ENCODE results near the gene RAB8A. TPM values are rescaled to one million over a fixed set of nuclear protein-coding genes. Genes with fewer than 3 reads are reported as not detected.

RAB8A gene
- total RNA-seq, 1 experiment from 2014 or later = 103 TPM

DNA sequence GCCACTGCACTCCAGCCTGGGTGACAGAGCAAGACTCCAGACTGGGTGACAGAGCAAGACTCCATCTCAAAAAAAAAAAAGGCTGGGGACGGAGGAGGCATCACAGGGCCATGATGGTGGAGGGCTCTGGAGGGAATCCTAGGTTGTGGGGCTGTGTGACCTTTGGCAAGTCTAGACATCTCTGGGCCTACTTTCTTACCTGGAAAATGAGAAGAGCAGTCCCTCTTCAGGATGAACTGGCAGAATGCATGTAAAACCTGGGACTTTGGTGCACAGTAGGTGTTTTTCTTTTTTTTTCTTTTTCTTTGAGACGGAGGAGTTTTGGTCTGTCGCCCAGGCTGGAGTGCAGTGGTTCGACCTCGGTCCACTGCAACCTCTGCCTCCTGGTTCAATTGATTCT is 48.0 kb downstream of the RAB8A start:
- Mint-ChIP-seq H3K4me1 (no peaks in the 10 kb centered on the region), H3K27ac (no peak overlapping the region), H3K27me3 (ENCODE audit: low read depth) (peaks cover 1% of the 10 kb centered on the region; the same call in 1 of the 2 replicates), H3K4me3 (no peak overlapping the region), H3K9me3 (no peaks in the 10 kb centered on the region; a peak in 1 of 5 replicates), H3K36me3 (ENCODE audit: insufficient read depth in 1 of 3, low read depth in 3 of 3) (no peaks in the 10 kb centered on the region)
- Histone ChIP-seq H3T11ph (ENCODE audit: low read length) (no peak overlapping the region), H3K23me2 (ENCODE audit: insufficient read length, low read depth, low read length, poor library complexity, severe bottlenecking) (no peaks in the 10 kb centered on the region), H2AFZ (ENCODE audit: low read length) (no peak overlapping the region), H3K79me2 (ENCODE audit: insufficient read depth, low read length) (no peaks in the 10 kb centered on the region), H3K79me1 (ENCODE audit: insufficient read depth, low read depth, low read length, poor library complexity, severe bottlenecking) (no peaks in the 10 kb centered on the region), H3K27ac (ENCODE audit: insufficient read length, low read depth, low read length) (no peak overlapping the region), H3K4me1 (ENCODE audit: insufficient read depth, low read length) (no peaks in the 10 kb centered on the region), H3K23ac (ENCODE audit: insufficient read length, low read depth, low read length) (no peak overlapping the region), H4K91ac (ENCODE audit: insufficient read length, low read depth, low read length) (no peak overlapping the region), H3K4ac (ENCODE audit: low read depth, low read length) (no peak overlapping the region), H2BK15ac (ENCODE audit: low read depth, low read length) (no peak overlapping the region), H3K27me3 (ENCODE audit: insufficient read depth, low read length) (no peaks in the 10 kb centered on the region), H3K9ac (ENCODE audit: extremely low read depth, insufficient read length, low read length) (no peak overlapping the region), H3K14ac (ENCODE audit: insufficient read depth, low read length) (no peak overlapping the region), H3K4me2 (ENCODE audit: insufficient read depth, insufficient read length, low read length) (no peak overlapping the region), H2BK120ac (ENCODE audit: low read depth, low read length, poor library complexity, severe bottlenecking) (no peak overlapping the region), H2AK5ac (ENCODE audit: insufficient read length, low read length) (no peak overlapping the region), H3K9me3 (ENCODE audit: control insufficient read depth, low read depth, low read length) (no peaks in the 10 kb centered on the region), H4K20me1 (ENCODE audit: control insufficient read depth, insufficient read depth, insufficient read length) (no peaks in the 10 kb centered on the region), H4K5ac (ENCODE audit: insufficient read length, low read depth, low read length) (no peak overlapping the region), H3K56ac (ENCODE audit: insufficient read length, low read depth, low read length) (no peak overlapping the region), H2BK12ac (ENCODE audit: insufficient read length, low read depth, low read length) (no peak overlapping the region), H2BK20ac (ENCODE audit: low read depth, low read length, poor library complexity, severe bottlenecking) (no peak overlapping the region), H2BK5ac (ENCODE audit: insufficient read length, low read length) (no peak overlapping the region), H4K8ac (replicated peaks; ENCODE audit: insufficient read length, low read depth, low read length) (no peak overlapping the region), H3K18ac (ENCODE audit: insufficient read length, low read depth, low read length) (no peak overlapping the region)
- whole genome bisulfite sequencing (ENCODE audit: extremely low coverage, insufficient read length, low lambda C conversion rate) = no CpG with 5 or more reads among the region's 5 CpGs
- no peak for DNase-seq
- TF ChIP-seq, protein P1, sequence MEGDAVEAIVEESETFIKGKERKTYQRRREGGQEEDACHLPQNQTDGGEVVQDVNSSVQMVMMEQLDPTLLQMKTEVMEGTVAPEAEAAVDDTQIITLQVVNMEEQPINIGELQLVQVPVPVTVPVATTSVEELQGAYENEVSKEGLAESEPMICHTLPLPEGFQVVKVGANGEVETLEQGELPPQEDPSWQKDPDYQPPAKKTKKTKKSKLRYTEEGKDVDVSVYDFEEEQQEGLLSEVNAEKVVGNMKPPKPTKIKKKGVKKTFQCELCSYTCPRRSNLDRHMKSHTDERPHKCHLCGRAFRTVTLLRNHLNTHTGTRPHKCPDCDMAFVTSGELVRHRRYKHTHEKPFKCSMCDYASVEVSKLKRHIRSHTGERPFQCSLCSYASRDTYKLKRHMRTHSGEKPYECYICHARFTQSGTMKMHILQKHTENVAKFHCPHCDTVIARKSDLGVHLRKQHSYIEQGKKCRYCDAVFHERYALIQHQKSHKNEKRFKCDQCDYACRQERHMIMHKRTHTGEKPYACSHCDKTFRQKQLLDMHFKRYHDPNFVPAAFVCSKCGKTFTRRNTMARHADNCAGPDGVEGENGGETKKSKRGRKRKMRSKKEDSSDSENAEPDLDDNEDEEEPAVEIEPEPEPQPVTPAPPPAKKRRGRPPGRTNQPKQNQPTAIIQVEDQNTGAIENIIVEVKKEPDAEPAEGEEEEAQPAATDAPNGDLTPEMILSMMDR (conservative IDR thresholded peaks at IDR 0.05) = no peak

All from H9 (cell line).